C4-2B (cell line): Measurements from ENCODE around the gene RELB.

ENCODE experiments used
- ZFX ChIP-seq: fragments of 450-650 bp; IDR thresholded peaks from 2 replicates; pipeline ENCODE4 v1.6.1; 2017
- TF ChIP-seq, protein P1 (sequence below): fragments of 450-650 bp; conservative IDR thresholded peaks from 2 replicates; pipeline ENCODE4 v1.5.1; 2017; ENCODE audit warnings: mild to moderate bottlenecking

DNA sequence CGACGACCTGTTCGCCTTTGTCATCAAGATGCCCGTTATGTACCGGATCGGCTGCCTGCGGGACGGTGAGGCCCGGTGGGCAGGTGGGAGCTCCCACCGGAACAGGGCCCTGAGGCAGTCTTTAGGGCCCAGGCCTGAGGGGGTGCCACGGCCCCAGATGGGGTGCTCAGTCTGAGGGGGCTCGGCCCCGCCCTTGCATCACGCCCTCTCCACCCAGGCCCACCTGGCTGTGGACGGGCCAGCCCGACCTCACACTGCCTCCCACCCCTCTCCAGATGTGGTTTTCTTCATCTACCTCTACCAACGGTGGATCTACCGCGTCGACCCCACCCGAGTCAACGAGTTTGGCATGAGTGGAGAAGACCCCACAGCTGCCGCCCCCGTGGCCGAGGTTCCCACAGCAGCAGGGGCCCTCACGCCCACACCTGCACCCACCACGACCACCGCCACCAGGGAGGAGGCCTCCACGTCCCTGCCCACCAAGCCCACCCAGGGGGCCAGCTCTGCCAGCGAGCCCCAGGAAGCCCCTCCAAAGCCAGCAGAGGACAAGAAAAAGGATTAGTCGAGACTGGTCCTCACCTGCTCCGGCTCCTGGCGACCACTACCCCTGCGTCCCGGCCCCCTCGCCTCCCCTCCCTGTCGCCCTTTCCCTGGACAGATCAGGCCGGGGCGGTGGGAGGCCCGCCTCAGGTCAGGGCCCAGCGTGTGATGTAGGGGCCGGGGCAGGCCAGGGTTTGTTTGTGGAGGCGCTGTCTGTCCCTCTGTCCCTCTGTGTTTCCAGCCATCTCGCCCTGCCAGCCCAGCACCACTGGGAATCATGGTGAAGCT is 8.7 kb upstream of the RELB start:
- TF ChIP-seq, protein P1, sequence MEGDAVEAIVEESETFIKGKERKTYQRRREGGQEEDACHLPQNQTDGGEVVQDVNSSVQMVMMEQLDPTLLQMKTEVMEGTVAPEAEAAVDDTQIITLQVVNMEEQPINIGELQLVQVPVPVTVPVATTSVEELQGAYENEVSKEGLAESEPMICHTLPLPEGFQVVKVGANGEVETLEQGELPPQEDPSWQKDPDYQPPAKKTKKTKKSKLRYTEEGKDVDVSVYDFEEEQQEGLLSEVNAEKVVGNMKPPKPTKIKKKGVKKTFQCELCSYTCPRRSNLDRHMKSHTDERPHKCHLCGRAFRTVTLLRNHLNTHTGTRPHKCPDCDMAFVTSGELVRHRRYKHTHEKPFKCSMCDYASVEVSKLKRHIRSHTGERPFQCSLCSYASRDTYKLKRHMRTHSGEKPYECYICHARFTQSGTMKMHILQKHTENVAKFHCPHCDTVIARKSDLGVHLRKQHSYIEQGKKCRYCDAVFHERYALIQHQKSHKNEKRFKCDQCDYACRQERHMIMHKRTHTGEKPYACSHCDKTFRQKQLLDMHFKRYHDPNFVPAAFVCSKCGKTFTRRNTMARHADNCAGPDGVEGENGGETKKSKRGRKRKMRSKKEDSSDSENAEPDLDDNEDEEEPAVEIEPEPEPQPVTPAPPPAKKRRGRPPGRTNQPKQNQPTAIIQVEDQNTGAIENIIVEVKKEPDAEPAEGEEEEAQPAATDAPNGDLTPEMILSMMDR = no peak
- TF ChIP-seq ZFX = no peak
